DLD1 (cell line): ENCODE data around the gene FREM2.

Experiments used
- in situ Hi-C: cut with HindIII; loops from 2 replicates; pipeline ENCODE4 v1.10.0; 2017; ENCODE audit warnings: low sequenced_read_pairs

The FREM2 gene

GRCh38 chr13:38755793-38756192, 68.9 kb downstream of the FREM2 start:
- in situ Hi-C loops, result no loop called here

DNA sequence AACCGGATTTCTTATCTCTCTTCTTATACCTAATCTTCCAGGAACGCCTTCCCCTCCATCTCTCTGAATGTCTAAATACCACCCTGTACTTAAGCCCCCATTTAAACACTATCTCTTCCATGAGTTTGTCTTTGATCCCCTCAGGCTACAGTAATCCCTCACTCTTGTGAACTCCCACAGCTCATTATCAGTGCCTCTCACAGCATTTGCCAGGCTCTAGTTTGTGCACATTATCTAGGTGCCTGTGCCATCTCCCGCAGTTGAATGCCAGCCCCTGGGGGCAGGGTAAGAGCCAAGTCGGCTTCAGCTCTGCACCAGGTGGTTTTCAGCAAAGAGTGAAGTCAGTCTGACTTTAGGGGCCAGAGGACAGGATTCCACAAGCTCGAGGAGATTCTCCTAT, 71.4 kb downstream of the FREM2 start:
- in situ Hi-C loops, result no loop called here

- in situ Hi-C loops, result no loop called here
Observed at GRCh38 chr13:38759390-38759789, 72.5 kb downstream of the FREM2 start.

GRCh38 chr13:38763446-38764381, 76.8 kb downstream of the FREM2 start:
- in situ Hi-C loops, result no loop called here

DNA sequence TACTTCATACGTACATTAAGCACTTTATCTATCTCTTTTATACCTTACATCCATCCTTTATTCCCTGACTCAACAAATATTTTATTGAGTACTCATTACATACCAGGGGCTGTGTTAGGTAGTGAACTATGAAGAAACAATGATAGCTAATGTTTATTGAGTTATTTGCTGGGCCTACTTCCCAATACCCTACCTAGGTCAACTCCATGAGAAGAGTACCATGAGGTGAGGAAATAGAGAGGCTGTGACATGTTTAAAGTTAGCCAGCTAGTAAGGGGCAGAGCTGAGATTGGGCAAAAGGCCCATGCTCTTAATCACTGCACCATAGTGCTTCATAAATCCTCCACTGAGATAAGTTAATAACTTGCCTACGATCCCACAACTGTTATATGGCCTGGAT, 79.9 kb downstream of the FREM2 start:
- in situ Hi-C loops, result no loop called here

- in situ Hi-C loops, result no loop called here
Observed at GRCh38 chr13:38767506-38768265, 80.8 kb downstream of the FREM2 start.

GRCh38 chr13:38769526-38769925, 82.6 kb downstream of the FREM2 start:
- in situ Hi-C loops, result no loop called here

DNA sequence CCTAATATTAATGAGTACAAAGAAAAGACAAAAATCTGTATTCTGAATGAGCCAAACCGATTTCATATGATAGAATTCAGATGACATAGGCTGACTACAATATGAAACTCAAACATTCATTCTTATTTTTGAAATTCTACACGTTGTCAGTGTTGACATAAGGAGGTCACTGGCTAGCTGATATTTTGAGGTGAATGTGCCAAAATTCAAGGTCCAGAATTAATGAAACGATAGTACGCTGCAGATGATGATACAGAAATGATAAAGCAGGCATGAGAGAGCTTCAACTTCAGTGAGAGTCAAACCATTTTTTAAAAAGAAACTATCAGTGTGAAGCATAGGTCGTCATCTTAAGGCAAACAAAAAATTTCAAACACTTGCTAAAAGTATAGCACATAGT, 88.2 kb downstream of the FREM2 start:
- in situ Hi-C loops, result no loop called here

DNA sequence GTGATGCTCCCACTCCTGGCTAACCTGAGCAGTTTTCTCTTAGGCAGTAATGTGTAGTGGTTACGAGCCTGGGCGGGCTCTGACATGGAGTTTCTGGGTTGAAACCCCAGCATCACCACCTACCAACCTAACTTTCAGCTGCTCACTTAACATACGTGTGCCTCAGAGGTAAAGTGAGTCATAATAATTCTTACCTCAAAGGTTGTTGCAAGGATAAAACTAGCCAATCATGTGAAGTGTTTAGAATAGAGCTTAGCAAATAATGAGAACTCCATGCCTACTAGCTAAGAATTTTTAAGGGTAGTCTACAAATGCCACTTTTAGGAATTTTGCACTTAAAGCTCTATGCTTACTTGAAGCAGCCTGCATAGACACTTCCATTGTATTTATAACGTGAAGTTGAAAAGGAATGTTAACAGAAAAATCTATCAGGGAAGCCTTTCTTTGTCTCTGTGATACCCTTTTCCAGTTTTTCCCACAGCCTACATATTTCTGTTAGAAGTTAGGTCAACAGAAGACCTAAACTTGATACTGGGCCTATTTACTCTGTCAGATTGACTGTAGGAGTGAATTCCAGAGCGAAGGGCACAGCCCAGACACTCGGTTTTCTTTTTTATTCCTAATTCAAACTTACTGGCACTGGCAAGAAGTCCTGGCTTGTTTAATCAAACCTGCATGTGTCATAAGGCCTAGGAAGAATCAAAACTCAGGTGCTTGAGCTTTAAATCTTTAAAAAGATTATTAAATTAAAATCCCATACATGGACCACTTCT, 90.7 kb downstream of the FREM2 start:
- in situ Hi-C loops, result no loop called here

DNA sequence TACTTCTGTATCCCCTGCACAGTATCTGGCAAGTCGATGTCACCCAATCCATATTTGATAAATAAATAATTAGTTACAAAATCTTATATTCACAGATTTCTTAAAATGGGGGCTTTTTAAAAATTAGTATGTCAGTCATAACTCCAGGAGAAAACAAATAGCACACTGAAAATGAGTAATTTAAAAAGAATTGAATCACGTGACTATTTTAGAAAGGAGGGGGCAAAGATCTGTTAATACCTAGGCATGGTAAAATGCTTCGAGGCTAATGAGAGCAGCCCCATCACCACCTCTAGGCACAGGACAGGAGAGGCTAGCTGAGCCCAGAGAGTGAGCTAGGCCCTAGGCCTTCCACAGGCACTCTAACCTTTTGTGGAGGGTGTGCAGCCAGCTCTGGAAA, 94.7 kb downstream of the FREM2 start:
- in situ Hi-C loops, result no loop called here

- in situ Hi-C loops, result no loop called here
Observed at GRCh38 chr13:38784036-38784880, 97.4 kb downstream of the FREM2 start.

DNA sequence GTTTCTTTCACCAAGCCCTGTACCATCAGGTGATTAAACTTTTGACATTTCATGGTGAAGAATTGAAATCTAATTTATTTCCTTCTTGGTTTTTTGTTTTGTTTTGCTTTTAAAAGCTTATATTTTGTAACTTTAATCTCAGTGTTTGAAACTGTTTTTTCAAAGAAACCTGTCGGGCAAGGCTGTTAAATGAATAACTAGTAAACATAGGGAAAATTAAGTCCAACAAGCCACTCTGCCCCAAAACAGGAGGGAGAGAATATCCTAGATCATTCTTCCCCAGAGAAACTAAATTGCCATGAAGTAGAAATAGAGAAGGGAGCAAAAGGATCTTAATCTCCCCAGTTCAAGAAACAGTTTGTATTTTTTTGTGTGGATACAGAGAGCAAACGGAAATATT, 98.2 kb downstream of the FREM2 start:
- in situ Hi-C loops, result no loop called here

GRCh38 chr13:38785490-38785889, 98.6 kb downstream of the FREM2 start:
- in situ Hi-C loops, result no loop called here

DNA sequence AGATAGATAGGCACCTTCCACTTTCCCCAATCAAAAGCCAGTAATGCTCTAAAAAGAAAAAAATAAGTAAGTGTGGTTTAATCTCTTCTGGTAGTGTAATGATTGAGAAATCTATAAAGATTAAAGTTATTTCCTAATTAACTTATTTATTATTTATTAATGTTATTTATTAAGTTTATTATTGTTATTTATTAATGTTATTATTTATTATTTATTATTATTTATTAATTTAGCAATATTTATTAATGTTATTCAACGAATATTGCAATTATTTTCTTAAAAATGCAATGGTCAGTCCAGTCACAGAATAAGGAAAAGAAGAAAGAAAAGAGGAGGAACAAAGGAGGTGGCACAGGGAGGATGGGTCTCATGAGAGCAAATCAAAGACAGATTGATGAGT, 100.7 kb downstream of the FREM2 start:
- in situ Hi-C loops, result no loop called here

GRCh38 chr13:38796890-38797289, 110.0 kb downstream of the FREM2 start:
- in situ Hi-C loops, result no loop called here

DNA sequence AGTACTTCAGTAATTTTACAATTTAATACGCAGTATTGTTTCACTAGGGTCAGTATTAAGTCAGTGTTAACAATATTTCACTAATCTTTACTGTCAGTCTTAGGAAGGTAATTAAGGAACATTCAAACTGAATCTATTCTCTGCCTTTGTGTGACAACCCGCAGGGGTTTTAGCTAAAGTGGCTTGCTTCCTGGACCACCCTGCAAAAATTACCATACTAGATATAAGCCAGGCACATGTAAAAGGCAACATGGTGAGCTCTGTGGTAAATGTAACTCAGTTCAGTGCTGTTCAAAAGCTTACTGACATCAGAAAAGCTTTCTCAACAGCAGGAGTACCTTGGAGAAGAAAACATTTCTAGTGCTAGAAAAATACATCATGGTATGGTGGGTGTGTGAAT, 116.7 kb downstream of the FREM2 start:
- in situ Hi-C loops, result no loop called here

- in situ Hi-C loops, result no loop called here
Observed at GRCh38 chr13:38804061-38804460, 117.2 kb downstream of the FREM2 start.

DNA sequence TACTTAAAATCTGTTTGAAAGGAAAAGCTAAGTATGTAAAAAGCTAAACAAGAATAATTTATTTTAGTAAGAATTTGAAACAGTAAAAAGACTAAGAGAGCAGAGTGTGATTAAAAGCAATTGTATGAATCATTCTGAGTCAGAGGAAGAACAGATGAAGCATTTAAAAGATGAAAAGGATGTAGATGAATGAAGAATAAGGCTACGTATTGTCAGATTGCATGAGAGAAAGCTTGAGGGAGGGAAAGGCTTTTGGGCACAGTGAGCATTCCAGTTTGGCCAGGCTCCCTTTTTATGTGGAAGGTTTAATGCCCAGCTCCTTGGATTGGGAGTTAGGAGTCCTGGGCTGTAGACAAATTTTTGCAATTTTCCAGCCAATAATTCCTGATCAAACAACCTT, 117.7 kb downstream of the FREM2 start:
- in situ Hi-C loops, result no loop called here

- in situ Hi-C loops, result no loop called here
Observed at GRCh38 chr13:38814331-38814730, 127.5 kb downstream of the FREM2 start.

GRCh38 chr13:38819053-38819452, 132.2 kb downstream of the FREM2 start:
- in situ Hi-C loops, result no loop called here
